Stimulated activated effector memory CD8-positive, alpha-beta T cell treated with anti-CD3 and anti-CD28 coated beads, Interleukin-12 subunit alpha, Interleukin-12 subunit beta, amount 100 ng/mL, for 72 hours (primary cell): ENCODE measurements around the gene POU5F1.
"Not testable (repeated sequence)": the region's sequence is repeated elsewhere in the genome, so short reads cannot be mapped to it uniquely, and the experiment has no call there.

Source experiments
- ATAC-seq: fragments of 150-1000 bp; cut with Tn5 transposase; 2 replicates; pipeline ENCODE4 v1.10.0; 2021
- DNase-seq, 2 donors: peaks; one replicate each; pipeline ENCODE4 v3.0.0; 2021 to 2022; ENCODE audit warnings: low spot score in 2 of 2
- H3K27ac Mint-ChIP-seq: one replicate; pipeline ENCODE4 v1.8.0; 2022; ENCODE audit warnings: mild to moderate bottlenecking, mixed read lengths
- H3K36me3 Mint-ChIP-seq: one replicate; pipeline ENCODE4 v1.8.0; 2022; ENCODE audit warnings: mild to moderate bottlenecking, mixed read lengths
- H3K4me1 Mint-ChIP-seq: one replicate; pipeline ENCODE4 v1.8.0; 2022; ENCODE audit warnings: mixed read lengths
- H3K4me3 Mint-ChIP-seq: one replicate; pipeline ENCODE4 v1.8.0; 2022; ENCODE audit warnings: mild to moderate bottlenecking, mixed read lengths
- H3K9me3 Mint-ChIP-seq: one replicate; pipeline ENCODE4 v1.8.0; 2022; ENCODE audit warnings: mixed read lengths

The POU5F1 gene

GRCh38 chr6:31178143-31179041 lies 7.9 kb upstream of the POU5F1 start:
- Mint-ChIP-seq H3K4me3 (peak overlapping the region; percentile 32), H3K36me3 (no peaks in the 10 kb centered on the region), H3K9me3 (no peaks in the 10 kb centered on the region), H3K4me1 (peaks cover 35% of the 10 kb centered on the region), H3K27ac (peak overlapping the region; percentile 43)
- DNase-seq (no peak), ATAC-seq (peak; percentile 80)

DNA sequence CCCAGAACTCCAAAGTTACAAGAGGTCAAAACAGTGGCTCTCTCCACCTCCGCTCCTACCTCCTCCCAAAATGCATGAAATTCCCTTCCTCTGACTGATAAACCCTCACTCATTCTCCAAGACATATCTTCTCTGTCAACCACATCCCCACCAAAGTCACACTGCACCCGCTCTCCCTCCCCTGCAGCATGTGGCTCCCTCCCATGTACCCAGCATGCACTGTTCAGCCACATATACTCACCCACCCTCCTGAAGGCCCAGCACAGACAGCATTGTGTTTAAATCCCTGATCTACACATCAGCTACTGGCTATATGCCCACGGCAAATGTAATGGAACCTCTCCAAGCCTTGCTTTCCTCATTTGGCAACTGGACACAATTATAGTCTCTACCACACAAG lies 5.5 kb upstream of the POU5F1 start:
- no peaks in the 10 kb centered on the region for H3K9me3 Mint-ChIP-seq
- no peak for ATAC-seq
- DNase-seq, result no peak
- peak overlapping the region; percentile 69 for H3K27ac Mint-ChIP-seq
- H3K4me3 Mint-ChIP-seq, result no peak overlapping the region
- peaks cover 35% of the 10 kb centered on the region for H3K4me1 Mint-ChIP-seq
- H3K36me3 Mint-ChIP-seq, result no peaks in the 10 kb centered on the region

DNA sequence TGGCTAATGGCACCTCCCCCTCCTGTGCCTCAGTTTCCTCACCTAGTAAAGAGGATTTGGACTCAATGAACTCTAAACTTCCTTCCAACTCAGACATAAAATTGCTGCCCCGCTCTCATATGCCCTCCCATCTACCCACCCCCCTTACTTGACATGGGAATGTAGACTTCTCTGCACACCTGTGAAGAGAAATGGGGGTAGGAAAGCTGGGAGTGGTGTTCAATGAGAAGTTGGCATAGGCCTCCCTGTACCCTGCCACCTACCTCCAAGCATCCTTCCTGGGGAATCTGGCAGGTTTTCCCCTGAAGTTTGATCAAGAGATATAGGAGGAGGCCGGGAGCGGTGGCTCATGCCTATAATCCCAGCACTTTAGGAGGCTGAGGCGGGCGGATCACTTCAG lies 3.9 kb upstream of the POU5F1 start:
- ATAC-seq (no peak), DNase-seq (no peak)
- H3K4me3 Mint-ChIP-seq, result no peak overlapping the region
- H3K27ac Mint-ChIP-seq, result no peak overlapping the region
- H3K4me1 Mint-ChIP-seq, result peaks cover 34% of the 10 kb centered on the region
- H3K36me3 Mint-ChIP-seq, result no peaks in the 10 kb centered on the region
- no peaks in the 10 kb centered on the region for H3K9me3 Mint-ChIP-seq

GRCh38 chr6:31173406-31173805 lies 2.9 kb upstream of the POU5F1 start:
- Mint-ChIP-seq H3K4me1 (peaks cover 24% of the 10 kb centered on the region), H3K9me3 (no peaks in the 10 kb centered on the region), H3K36me3 (no peaks in the 10 kb centered on the region), H3K27ac (no peak overlapping the region), H3K4me3 (no peak overlapping the region)
- ATAC-seq (no peak), DNase-seq (no peak)

GRCh38 chr6:31172973-31173384 lies 2.5 kb upstream of the POU5F1 start:
- Mint-ChIP-seq H3K4me3 (no peak overlapping the region), H3K36me3 (no peaks in the 10 kb centered on the region), H3K9me3 (no peaks in the 10 kb centered on the region), H3K27ac (no peak overlapping the region), H3K4me1 (peaks cover 20% of the 10 kb centered on the region)
- ATAC-seq (no peak), DNase-seq (no peak)

GRCh38 chr6:31171931-31172905 lies 1.7 kb upstream of the POU5F1 start:
- H3K4me3 Mint-ChIP-seq, result no peak overlapping the region
- DNase-seq, result no peak
- H3K9me3 Mint-ChIP-seq, result no peaks in the 10 kb centered on the region
- no peaks in the 10 kb centered on the region for H3K36me3 Mint-ChIP-seq
- peaks cover 13% of the 10 kb centered on the region for H3K4me1 Mint-ChIP-seq
- ATAC-seq, result no peak
- peak overlapping the region; percentile 6 for H3K27ac Mint-ChIP-seq

DNA sequence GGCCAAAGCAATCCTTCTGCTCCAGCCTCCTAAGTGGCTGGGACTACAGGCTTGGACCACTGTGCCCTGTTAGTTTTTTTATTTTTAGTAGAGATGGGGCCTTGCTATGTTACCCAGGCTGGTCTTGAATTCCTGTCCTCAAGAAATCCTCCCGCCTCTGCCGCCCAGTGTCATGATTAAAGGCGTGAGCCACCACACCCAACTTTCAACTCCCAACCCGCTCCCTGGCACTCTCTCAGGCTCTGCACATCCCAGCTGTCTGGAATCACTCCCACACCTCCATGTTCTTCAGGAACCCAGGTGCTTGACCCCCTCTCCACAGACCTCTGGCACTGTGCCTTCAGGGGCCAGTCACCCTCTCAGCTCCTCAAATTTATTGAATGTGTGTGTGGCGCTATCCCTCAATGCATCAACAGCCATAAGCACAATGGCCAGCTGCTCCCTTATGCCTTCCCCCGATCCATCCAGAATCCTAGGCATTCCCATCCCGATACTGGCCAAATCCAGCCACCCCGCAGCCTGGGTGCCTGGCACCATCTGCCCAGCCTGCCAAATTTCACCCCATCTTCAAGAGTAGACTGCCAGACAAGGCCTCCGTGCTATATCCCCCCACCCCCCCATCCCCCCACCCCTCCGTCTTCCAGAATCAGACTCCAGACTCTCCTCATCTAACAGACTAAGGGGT lies 647 bp upstream of the POU5F1 start:
- no peak for DNase-seq
- H3K9me3 Mint-ChIP-seq, result no peaks in the 10 kb centered on the region
- no peak for ATAC-seq
- H3K4me3 Mint-ChIP-seq, result no peak overlapping the region
- H3K36me3 Mint-ChIP-seq, result no peaks in the 10 kb centered on the region
- H3K27ac Mint-ChIP-seq, result no peak overlapping the region
- H3K4me1 Mint-ChIP-seq, result peaks cover 12% of the 10 kb centered on the region

GRCh38 chr6:31169858-31170599 lies 453 bp downstream of the POU5F1 start:
- ATAC-seq, H3K27ac Mint-ChIP-seq, H3K9me3 Mint-ChIP-seq, DNase-seq, H3K36me3 Mint-ChIP-seq, H3K4me3 Mint-ChIP-seq, H3K4me1 Mint-ChIP-seq: not testable (repeated sequence)

DNA sequence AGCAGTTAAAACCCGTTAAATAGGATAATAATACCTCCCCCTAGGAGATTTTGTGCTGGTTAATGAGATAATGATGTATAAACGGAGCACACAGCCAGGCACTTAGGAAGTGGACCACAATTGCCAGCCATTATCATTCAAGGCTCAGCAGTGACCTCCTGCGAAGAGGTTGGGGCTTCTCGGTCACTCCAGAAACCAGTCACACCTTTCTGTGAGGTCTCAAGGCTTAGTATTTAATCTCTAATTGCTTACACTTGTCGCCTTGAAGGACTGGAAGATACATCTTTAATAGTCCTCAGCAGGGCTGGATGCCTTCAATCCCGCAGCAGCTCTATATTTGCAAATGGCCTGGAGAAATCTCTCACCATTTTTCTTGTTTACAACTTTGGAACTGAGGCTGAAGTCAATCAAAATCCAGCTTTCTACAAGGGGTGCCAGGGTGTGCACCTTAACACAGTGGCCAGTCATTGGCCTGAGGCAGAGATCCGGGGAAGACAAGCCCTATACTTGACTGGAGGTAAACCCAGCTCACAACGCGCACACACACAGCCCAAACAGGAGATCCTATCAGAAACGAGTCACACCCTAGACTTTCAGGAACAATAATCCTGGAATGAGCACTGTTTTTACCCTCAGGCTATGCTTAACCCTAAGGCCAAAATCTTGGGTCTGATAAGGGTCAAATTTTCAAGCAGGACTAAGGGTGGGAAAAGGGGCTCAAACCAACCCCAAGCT lies 1.2 kb downstream of the POU5F1 start:
- no peaks in the 10 kb centered on the region for H3K9me3 Mint-ChIP-seq
- H3K4me3 Mint-ChIP-seq, result no peak overlapping the region
- ATAC-seq (no peak), DNase-seq (no peak)
- no peaks in the 10 kb centered on the region for H3K36me3 Mint-ChIP-seq
- H3K4me1 Mint-ChIP-seq, result peaks cover 8% of the 10 kb centered on the region
- no peak overlapping the region for H3K27ac Mint-ChIP-seq

GRCh38 chr6:31168606-31169005 lies 1.9 kb downstream of the POU5F1 start:
- ATAC-seq, result no peak
- H3K4me3 Mint-ChIP-seq, result no peak overlapping the region
- H3K27ac Mint-ChIP-seq, result no peak overlapping the region

DNA sequence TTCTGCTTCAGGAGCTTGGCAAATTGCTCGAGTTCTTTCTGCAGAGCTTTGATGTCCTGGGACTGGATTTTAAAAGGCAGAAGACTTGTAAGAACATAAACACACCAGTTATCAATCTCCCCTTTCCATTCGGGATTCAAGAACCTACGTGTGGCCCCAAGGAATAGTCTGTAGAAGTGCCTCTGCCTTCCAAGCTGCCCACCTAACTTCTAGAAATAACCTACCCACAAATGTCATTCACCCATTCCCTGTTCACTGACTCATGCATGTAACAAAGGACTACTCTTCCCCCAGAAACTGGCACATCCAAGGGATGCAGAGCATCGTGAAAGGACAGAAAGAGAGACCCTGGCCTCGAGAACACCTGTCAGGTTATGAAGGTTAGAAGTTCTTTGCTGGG lies 4.5 kb downstream of the POU5F1 start:
- no peak for DNase-seq
- Mint-ChIP-seq H3K4me3 (no peak overlapping the region), H3K9me3 (no peaks in the 10 kb centered on the region), H3K4me1 (peaks cover 20% of the 10 kb centered on the region), H3K27ac (no peak overlapping the region), H3K36me3 (peaks cover 27% of the 10 kb centered on the region)
- no peak for ATAC-seq

More at GRCh38 chr6:31168606-31169005, 1.9 kb downstream of the POU5F1 start:
- DNase-seq, result no peak
- H3K9me3 Mint-ChIP-seq, result no peaks in the 10 kb centered on the region
- H3K36me3 Mint-ChIP-seq, result peaks cover under 1% of the 10 kb centered on the region
- peaks cover 8% of the 10 kb centered on the region for H3K4me1 Mint-ChIP-seq

- not testable (repeated sequence) for H3K27ac Mint-ChIP-seq, ATAC-seq, DNase-seq, H3K4me3 Mint-ChIP-seq, H3K9me3 Mint-ChIP-seq
- peaks cover 34% of the 10 kb centered on the region for H3K36me3 Mint-ChIP-seq
- H3K4me1 Mint-ChIP-seq, result peaks cover 24% of the 10 kb centered on the region
Measured at GRCh38 chr6:31165064-31165832, 5.2 kb downstream of the POU5F1 start.

GRCh38 chr6:31164475-31165063 lies 5.9 kb downstream of the POU5F1 start:
- peaks cover 29% of the 10 kb centered on the region for H3K4me1 Mint-ChIP-seq
- H3K36me3 Mint-ChIP-seq, result peaks cover 41% of the 10 kb centered on the region
- not testable (repeated sequence) for ATAC-seq, H3K27ac Mint-ChIP-seq, H3K4me3 Mint-ChIP-seq, DNase-seq, H3K9me3 Mint-ChIP-seq
